Amygdala (tissue), 56 donors: ENCODE measurements around the gene HTR3B.
"Not testable (repeated sequence)": the region's sequence is repeated elsewhere in the genome, so short reads cannot be mapped to it uniquely, and the experiment has no call there.

Source experiments
- DNase-seq, 56 donors: peaks; one replicate each; lab custom pipeline; 2025; lab: John Stamatoyannopoulos, UW

HTR3B gene

GRCh38 chr11:113935858-113936257, 31.3 kb downstream of the HTR3B start:
- DNase-seq, result no peak

GRCh38 chr11:113937918-113938317, 33.3 kb downstream of the HTR3B start:
- DNase-seq, result no peak

GRCh38 chr11:113942256-113942655, 37.7 kb downstream of the HTR3B start:
- DNase-seq, result no peak

GRCh38 chr11:113946162-113946561, 41.6 kb downstream of the HTR3B start:
- not testable (repeated sequence) for DNase-seq

GRCh38 chr11:113947994-113948393, 43.4 kb downstream of the HTR3B start:
- DNase-seq, result no peak

- no peak for DNase-seq
These were observed 45.3 kb downstream of the HTR3B start for GRCh38 chr11:113949891-113950290.

DNA sequence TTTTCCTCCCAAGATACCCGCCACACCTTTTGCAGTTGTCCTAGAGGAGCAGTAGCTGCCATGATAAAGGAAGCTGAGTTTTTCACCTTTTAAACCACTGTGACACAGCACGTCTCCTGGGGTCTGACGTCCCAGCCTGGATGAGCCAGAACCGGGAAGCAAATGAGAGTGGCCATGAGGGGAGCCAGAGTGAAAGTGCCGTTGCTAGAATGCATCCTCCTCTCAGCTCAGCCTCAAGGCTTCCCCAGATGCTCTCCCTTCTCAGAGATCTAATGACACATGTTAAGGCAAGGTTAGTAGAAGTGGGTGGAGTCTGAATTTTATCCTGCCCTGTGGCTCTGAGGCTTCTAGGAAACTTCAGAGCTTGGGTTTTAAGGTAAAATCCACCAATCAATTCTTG, 46.9 kb downstream of the HTR3B start:
- DNase-seq, result no peak

DNA sequence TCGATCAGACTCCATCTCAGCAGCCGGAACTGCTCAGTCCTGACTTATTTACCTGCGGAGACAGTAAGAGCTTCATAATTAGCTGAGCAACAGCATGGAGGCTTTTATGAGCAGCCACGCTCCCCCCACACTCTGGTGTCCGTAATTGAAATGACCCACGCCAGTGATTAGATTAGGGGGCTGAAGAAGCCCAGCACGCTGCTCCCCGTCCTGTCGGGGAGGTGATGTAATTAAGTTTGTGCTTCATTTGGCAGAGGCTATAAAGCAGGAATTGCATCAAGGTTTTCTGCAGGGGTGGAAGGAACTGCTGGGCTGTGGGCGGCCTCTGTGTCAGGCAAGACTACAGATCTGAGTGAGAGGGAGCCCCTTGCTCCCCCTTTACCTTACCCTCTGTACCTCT, 47.5 kb downstream of the HTR3B start:
- no peak for DNase-seq

DNA sequence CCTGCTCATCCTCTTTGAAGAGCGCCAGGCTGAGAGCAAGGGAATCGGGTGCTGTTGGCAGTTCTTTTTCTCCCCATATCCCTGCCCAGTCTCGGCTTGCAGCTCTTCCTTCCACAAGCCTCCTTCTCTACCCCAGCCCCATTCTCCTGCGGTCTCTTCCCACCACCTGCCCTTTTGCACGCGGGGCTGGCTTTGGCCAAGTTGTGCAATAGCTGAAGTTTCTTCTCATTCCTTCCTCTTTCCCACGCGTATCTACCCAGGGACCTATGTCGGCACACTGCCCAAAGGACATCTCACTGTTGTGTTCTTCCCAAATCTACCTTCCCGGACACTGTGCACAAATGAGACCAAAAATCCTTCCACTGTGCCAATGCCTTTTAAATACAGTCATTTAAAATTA, 48.0 kb downstream of the HTR3B start:
- no peak for DNase-seq

DNA sequence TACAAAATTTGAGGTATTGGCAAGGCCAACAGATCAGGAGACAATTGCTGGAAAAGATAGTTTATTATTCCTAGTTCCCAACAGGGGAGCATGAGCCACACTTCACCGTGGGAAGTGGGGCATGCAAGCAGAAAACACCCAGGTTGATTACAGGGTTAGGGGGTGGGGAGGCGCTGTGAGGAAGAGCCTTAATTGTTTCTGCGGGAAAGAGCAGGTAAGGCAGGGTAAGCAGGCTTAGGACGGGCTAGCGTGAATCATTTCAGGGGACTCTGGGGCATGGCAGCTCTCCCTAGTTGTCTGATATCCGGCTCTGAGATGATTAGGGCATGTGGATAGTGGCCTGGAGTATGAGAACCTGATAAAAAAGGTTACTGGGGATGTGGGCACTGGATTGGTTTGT, 49.6 kb downstream of the HTR3B start:
- no peak for DNase-seq

- DNase-seq, result no peak
These were observed 52.4 kb downstream of the HTR3B start for GRCh38 chr11:113956986-113957385.

GRCh38 chr11:113960702-113961330, 56.2 kb downstream of the HTR3B start:
- no peak for DNase-seq

DNA sequence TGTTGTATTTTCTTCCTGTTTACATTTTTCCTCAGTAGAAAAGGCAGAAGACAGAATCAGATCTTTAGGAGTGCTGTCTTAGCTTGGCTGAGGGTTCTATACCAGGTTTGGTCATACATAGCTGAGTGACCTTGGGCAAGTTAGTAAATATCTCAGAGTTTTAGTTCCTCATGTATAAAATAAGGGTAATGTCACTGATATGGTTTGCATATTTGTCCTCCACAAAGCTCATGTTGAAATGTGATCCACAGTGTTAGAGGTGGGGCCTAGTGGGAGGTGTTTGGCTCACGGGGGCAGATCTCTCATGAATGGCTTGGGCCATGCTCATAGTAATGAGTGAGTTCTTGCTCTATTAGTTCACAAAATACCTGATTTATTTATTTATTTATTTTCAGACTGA, 62.8 kb downstream of the HTR3B start:
- no peak for DNase-seq

- DNase-seq, result no peak
These were observed 67.1 kb downstream of the HTR3B start for GRCh38 chr11:113971506-113972195.

DNA sequence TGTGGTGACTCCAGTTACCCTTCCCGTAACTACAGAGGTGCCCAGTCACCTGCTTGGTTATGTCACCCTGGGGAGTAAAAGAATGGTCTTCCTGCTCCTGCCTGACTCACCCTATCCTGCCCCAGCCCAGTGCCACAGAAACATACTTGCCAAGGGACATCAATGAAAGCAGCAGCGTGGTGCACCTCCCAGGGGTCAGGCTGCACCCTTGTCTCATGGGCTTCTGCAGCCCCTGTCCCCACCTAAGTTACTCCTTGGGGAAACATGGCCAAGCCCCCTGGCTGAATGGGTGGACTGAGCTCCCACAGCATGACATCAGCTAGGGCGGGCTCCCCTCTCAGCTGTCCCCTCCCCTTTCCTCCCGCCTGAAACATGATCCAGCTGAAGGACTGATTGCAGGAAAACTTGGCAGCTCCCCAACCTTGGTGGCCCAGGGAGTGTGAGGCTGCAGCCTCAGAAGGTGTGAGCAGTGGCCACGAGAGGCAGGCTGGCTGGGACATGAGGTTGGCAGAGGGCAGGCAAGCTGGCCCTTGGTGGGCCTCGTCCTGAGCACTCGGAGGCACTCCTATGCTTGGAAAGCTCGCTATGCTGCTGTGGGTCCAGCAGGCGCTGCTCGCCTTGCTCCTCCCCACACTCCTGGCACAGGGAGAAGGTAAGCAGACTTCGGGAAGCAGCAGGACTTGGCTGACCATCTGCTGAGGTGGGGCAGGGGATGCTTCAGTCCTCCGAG, 70.3 kb downstream of the HTR3B start, which contains the start of gene HTR3A:
HTR3A (plus strand) TSS at position 368 of the 730 bp plus-strand sequence; CDS start at position 586, 218 bp downstream.
- DNase-seq, result no peak

DNA sequence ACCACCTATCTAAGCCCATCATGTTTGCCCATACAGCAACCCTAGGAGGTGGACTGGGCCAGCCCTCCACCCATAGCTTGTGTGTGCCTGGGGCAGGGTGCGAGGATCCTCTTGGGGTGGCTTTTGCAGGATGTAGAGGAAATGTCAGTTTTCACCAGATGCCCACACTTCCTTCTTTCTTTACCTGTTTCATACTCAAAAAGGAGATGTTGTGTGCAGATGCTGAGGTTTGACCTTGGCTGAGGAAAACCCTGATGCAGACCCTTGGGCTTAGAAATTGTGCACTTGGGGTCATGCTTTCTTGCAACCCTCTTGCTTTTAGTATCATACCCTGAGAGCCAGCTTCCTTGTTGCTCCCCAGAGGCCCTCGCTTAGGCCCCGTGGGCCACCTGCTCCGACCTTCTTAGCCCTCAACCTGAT, 72.5 kb downstream of the HTR3B start:
- no peak for DNase-seq

- no peak for DNase-seq
These were observed 73.1 kb downstream of the HTR3B start for GRCh38 chr11:113977701-113978100.

- no peak for DNase-seq
These were observed 74.8 kb downstream of the HTR3B start for GRCh38 chr11:113979431-113979830.

DNA sequence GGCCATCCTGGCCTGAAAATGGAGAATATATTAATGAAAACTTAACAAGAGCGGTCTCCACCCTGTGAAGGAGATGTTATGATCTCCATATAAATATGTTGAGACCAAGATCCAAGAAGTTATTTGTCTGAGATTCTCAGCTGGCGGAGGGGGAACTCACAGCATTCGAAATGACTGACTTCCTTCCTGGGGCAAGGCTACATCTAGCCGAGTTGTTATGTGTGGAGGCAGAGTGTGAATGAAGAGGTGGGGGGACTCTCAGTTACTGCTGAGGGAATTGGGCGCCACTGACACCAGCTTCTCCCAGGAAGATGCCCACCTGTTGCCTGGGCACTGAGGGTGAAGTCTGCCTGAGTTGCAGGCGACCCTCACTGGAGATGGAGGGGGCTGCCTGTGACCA, 76.2 kb downstream of the HTR3B start:
- no peak for DNase-seq

DNA sequence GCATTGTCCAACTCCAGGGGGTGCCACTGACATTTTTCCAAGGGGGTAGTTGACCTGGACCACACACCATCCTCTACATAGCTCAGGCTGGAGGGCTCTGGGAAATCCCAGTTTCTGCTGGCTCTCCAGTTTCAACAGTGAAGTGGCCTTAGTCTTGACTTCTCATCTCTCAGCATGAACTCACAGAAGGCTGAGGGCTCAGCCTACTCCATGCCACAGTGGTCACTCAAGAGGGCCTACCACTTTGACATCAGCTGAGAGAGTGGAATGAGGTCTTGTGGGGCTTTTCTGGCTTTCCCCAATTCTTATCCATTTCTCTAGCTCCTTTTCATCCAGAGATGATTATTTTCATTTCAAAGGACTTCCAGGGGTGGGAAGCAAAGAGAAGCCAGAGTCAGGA, 77.7 kb downstream of the HTR3B start:
- DNase-seq, result no peak

DNA sequence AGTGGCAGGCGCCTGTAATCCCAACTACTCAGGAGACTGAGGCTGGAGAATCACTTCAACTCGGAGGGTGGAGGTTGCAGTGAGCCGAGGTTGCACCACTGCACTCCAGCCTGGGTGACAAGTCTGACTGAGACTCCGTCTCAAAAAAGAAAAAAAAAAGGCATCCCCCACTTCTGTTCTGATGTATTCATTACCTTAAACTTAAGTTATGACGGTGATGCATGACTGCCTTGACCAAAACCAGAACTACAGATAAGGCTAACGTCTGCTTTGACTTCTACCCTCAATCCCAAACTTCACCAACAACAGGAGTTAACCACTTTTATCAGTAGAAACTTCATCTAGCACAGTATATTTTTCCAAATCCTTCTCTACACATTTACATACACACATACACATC, 80.2 kb downstream of the HTR3B start:
- DNase-seq, result no peak

- DNase-seq, result no peak
These were observed 81.3 kb downstream of the HTR3B start for GRCh38 chr11:113985906-113986305.
